Bone marrow (tissue), 2 donors: ENCODE results near the gene NFIC.
"Not testable (repeated sequence)": the region's sequence is repeated elsewhere in the genome, so short reads cannot be mapped to it uniquely, and the experiment has no call there.

ENCODE experiments used
- DNase-seq, 2 donors: peaks; one replicate each; lab custom pipeline; 2025; lab: John Stamatoyannopoulos, UW

NFIC gene

DNA sequence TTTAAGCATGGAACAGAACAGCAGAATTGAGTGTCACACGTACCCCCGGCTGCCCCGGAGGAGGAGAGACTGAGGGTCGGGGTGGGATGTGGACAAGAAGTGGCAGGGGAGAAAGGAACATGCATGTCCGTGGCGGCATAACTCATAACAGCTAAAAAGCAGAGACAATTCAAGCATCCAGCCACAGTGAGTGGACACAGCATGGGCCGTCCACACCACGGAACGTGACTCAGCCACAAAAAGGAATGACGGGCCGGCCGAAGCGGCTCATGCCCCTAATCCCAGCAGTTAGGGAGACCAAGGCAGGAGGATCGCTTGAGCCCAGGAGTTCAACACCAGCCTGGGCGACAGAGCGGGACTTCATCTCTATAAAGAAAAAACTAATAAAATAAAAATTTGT is 126.5 kb downstream of the NFIC start:
- DNase-seq: no peak

DNA sequence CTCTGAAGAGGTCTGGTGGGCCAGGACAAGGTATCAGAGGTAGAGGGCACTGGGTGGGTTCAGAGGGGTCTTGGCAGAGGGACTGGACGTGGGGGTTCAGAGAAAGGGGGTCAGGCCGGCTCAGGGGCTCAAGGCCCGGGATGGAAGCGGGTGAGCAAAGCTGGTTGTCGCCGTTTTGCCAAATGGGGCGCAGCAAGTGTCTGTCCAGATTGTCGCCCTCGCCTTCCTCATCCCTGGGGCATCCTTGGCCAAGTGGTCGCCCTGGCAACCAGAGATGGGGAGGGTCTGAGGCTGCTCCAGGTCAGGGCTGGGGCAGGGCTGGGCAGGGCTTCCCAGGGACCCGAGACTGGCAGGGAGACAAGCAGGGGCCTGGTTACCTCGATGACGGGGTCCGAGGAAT is 127.3 kb downstream of the NFIC start:
- no peak for DNase-seq

DNA sequence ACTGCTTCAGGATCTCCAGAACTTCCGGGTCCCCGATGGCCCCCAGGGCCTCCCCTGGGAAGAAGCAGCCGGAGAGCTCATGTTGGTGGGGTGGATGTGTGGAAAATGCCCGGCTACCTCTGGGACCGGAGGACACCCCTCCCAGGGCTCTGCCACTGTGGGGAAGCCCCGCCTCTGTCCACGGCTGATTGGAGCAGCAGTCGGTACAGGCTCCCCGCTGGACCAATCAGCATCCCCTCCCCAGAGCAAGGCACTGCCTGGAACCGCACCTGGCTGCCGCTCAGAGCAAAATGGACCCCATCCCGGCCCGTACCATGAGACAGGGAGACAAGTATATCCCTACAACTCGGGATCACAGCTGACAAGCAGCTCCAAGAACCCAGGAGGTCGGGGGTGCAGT is 127.7 kb downstream of the NFIC start:
- DNase-seq: no peak

DNA sequence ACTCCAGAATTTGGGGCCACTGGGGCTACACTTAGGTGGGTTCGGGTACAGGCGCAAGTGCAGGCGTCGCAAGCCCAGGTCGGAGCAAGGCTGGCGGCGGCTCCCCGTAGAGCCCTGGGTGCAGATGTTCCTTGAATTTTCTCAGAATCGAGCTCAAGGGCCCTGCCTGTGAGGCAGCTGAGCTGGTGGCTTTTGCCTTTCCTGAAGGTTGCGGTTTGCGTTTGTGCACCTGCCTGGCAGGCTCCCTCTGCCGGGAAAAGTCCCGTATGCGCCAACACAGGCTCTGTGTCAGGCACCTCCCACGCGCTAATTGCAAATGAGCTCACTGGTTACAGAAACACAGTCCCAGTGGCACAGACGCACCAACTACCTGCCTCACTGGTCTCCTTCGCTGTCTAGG is 128.2 kb downstream of the NFIC start:
- DNase-seq: no peak

DNA sequence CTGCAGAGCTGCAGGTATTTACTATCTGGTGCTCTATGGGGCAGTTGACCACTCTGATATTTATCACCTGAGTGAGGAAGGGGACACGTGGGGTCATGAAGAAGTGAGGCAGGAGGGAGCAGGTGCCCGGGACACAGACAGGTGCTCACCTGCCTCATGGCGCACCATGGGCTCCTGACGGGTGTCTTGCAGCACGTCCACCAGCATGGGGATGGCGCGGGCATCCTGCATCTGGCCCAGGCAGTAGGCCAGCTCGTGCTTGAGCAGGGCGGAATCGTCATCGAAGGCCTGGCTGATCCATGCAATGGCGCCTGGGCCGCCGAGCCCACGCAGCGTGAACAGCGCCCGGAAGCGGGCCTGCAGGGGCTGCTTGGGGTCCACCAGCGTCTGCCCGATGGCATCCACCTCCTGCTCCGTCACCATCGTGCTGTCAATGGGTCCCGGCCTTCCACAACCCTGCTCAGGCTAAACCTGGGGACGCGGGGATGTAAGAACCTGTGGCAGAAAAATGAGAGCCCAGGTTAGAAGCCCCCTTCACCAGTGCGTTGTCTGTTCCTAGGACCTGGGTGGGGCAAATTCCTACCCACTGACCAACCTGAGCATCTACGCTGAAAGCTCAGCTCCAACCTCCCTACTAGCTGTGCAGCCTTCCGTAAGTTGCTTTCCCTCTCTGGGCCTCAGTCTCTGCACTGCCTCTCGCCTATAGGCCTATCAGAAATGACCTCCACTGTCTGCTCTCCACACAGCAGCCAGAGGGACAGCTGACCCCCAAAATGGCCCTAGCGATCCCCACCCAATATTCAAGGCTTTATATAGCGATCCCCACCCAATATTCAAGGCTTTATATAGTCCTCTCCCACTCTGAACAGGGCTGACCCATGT is 130.2 kb downstream of the NFIC start:
- DNase-seq: no peak

DNA sequence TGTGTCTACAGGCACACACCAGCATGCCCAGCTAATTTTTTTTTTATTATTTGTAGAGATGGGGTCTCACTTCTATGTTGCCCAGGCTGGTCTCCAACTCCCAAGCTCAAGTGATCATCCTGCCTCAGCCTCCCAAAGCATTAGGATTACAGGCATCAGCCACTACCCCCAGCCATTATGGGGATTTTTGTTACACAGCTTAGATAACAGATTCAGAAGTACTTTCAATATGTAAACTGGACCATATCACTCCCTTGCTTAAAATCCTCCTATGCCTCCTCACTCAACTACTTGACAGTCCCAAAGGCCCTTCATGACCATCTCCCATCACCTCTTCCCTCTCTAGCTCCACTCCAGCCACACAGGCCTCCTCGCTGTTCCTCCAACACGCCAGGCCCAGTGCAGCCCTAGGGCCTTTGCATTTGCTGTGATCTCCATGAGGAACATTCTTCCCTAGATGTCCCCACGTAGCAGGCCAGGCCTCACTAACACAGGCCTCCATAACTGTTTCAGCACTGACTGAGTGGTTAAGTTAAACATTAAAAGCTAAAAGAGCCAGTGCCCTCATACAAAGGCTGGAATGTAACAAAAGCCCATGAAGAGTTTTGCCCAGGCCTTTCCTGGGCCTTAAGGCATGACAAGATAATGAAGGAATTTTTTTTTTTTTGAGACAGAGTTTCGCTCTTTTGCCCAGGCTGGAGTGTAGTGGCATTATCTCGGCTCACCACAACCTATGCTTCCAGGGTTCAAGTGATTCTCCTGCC is 131.6 kb downstream of the NFIC start:
- no peak for DNase-seq

DNA sequence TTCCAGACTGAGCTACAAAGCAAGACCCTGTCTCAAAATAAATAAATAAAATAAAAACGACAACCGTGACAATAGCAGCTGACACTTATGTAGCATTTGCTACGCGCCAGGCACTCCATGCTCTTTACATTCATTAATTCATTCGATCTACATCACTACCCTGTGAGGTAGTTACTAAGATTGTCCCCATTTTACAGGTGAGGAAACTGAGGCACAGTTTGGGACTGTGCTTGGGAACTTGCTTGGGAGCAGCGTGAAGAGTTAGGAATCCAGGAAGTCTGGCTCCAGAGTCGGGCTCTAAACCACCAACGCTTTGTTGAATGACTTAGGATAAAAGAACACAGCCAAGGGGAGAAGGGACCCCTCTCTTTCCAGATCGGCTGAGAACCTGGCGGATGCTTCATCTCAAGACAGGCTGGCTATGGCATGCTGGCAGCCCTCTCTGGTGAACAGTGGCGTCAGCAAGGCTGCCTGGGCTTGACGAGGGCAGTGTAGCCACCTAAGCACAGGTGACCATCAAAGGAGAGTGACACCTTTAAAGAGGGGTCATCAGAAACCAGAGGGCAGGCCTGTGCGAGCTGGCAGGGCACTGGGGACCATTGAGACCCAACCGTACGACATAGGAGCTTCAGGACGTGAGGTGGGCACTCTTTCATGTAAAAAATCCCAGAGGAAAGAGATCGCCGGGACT is 133.5 kb downstream of the NFIC start:
- no peak for DNase-seq

DNA sequence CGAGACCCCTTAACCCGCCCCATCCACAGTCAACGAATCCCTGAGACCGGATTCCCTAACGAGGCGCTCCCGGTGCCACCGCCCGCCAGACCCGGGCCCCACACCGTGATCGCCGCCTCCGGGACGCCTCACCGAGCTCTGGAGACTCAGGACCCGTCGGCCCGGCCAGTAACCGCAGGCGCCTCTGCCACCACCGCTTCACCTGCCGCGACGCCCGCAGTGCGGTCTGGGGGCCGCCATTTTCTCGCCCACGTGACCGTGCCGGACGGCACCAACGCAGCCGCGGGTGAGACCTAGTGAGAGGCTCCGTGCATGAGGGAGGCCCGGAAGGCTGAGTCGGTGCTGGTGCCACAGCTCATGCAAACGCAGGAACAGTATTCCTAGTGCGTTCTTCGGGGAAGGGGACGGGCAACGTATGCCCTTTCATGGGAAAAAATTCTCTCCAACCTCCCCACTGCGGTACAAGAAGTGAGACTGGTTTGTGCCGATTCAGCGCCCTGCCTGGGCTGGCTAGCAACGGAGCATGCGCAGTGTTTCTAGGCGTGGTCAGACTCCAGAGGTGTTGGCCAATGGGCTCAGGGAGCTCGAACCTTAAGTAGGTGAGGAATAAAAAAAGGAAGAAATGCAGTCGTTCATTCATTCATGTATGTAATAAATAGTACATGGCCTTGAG is 134.2 kb downstream of the NFIC start, which contains the start of gene DOHH:
TSS of gene DOHH (minus strand) at position 246 of the 673 bp plus-strand sequence. CDS start 3,860 bp downstream, outside the sequence.
- DNase-seq: peak; percentile 90 to 97

DNA sequence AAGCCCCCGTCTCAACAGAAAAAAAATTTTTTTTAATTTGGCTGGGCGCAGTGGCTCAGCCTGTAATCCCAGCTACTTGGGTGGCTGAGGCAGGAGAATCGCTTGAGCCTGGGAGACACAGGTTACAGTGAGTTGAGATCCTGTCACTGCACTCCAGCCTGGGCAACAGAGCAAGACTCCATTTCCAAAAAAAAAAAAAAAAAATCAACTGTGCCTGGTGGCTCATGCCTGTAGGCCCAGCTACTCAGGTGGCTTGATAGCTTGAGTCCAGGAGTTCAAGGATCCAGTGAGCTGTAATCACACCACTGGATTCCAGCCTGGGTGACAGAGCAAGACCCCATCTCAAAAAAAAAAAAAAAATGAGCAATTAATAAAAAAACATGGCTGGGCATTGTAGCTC is 135.4 kb downstream of the NFIC start:
- no peak for DNase-seq

DNA sequence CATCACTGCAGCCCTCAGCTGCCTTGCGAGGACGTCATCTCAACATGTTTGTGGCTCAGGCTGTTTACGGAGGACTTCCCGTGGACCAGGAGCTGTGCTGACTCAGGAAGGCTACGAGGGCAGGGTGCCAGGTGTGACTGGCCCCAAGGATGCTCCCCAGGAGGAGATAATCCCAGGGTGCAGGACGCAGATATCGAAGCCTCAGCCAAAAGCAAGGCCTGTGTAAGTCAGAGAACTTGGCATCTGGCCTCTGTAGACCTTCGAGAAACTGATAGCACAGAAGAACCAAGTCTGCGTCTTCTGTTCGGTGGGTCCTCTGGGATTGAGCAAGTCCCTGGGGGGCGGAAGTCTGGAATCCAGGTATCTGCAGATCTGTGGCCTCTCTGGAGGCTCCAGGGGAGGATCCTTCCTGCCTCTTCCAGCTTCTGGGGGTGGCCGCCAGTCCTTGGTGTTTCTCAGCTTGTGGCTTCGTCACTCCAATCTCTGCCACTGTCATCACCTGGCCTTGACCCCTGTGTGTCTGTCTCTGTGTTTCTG is 136.7 kb downstream of the NFIC start:
- DNase-seq: no peak

DNA sequence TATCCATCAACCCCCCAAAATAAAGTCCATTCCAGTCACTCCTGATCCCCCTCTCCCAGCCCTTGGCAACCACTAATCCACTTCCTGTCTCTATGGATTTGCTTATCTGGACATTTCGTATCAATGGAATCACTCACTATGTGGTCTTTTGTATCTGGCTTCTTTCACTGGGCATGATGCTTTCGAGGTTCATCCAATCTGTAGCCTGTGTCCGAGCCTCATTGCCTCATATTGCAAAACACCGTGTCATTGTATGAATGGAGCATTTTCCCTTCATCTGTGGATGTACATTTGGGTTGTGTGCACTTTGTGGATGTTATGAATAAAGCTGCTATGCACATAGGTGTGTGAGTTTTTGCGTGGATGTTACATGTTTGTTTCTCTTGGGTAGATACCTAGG is 138.4 kb downstream of the NFIC start:
- no peak for DNase-seq

DNA sequence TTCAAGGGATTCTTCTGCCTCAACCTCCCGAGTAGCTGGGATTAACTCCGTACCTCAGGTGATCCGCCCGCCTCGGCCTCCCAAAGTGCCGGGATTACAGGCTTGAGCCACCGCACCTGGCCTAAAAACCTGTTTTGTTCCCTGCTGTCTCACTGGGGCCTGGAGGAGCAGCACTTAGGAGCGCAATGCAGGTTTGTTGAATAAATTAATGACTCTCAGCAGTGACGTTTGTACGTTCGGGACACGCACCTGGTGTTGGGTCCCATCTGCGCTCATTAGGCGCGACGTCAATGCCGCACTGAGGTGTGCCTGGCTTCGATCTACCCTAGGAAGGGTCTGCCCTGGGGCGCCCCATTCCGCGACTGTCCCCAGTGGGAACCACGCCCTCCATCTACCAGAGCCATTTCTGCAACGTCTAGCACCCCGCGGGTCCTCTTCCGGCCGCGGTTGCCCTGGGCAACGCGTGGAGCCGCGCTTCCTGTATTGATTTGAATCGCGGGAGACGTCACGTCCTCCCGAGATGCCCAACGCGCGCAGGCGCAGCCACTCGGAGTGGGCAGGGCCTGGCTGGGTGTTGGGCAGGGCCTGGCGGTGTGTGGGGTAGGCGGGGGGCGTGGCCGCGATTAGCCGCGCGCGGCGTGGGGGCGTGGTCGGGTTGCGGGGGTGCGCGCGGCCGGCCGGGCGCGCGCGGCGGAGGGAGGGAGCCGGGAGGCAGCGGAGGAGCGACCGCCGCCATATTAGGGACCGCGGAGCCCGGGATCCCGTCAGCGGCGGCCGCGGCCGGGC is 139.4 kb downstream of the NFIC start, which contains the start of gene FZR1:
TSS of gene FZR1 (plus strand) at position 714 of the 786 bp plus-strand sequence. CDS start 16,679 bp downstream, outside the sequence.
- DNase-seq: peak; percentile 90 to 94

DNA sequence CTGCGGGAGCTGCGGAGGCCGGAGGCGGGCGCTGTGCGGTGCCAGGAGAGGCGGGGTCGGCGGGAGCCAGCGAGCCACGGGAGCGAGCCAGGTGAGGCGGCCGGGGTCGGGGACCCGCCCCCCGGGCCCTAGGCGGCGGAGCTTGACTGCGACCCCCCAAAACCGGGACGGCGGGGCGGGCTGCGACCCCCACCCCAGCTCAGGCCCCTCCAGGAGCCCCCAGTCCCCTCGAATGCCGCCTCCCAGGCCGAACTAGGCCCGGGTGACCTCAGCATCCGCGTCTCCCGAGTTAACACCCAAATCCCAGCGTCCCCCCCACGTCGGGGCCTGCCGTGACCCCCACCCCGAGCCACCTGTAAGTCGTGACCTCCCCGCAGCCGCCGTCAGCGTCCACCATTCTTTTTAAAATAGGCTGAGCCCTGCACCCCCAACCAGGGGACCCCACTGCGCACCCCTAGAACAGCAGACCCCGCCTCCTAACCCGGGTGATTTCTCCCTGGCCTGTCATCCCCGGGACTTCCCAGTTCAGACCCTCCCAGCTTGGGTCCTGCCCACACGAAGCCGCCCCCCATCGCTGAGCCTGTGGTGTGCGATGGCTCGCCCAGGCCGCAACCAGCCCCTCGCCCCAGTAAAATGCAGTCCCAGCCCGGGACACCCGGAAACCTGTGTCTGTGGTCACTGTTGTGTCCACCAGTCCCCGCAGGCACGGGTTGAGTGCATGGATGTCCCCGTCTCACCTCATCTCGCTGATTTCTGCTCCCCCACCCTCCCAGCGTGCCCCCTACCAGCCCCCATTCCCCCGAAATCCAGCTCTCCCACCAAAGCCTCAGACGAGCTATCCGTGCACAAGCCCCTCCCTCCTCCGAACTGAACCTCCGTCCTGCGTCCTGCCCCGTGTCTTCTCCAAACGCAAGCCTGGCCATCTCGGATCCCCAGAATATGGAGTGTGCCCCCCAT is 140.3 kb downstream of the NFIC start:
- DNase-seq: peak in 1 of 2 donors; percentile 38

DNA sequence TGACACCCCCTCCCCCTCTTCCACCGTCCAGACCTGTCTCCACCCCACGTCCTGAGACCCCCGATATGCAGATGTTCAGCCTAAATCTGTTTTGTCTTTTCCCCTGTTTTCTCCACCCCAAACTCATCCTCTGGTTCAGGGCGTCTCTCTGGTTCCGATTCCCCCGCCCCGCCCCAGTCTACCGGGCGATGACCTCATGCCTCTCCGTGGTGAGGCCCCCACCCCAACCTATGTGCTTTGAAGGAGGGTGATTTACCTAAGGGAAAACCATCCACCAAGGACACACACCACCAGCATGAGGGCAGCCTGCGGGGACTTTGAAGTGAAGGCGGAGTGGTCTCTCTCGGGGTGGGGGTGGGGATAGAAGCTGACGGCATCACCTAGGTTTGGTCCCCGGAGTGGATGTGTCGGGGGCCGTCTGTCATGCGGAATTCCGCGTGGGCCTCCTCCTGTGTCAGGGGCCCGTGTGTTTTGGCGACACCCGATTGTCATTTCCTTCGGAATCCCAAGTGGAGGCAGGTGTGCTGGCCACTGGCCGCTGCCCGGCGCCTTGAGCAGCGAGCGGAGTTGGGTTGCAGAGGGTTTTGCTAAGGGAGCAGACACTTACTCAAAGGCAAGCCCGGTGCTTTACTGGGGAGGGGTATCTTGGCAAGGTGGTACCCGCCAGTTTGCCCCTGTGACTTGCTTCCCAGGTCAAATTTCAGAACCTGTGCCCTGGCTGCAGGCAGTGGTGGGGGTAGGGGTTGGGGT is 141.2 kb downstream of the NFIC start:
- no peak for DNase-seq

DNA sequence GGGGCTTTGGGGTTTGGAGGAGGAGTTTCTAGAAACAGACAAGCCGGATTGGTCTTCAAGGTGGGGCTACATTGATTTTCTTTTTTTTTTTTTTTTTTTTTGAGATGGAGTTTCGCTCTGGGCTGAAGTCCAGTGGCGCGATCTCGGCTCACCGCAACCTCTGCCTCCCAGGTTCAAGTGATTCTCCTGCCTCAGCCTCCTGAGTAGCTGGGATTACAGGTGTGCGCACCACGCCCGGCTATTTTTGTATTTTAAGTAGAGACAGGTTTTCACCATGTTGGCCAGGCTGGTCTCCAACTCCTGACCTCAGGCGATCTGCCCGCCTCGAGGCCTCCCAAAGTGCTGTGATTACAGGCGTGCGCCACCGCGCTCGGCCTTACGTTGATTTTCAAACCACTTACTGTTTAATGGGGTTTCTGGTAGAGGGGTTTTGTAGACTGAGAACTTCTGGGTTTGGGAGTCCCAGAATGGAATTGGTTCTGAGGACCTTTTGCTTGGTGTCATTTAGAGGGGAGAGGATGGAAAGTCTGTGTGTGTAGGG is 141.8 kb downstream of the NFIC start:
- not testable (repeated sequence) for DNase-seq

DNA sequence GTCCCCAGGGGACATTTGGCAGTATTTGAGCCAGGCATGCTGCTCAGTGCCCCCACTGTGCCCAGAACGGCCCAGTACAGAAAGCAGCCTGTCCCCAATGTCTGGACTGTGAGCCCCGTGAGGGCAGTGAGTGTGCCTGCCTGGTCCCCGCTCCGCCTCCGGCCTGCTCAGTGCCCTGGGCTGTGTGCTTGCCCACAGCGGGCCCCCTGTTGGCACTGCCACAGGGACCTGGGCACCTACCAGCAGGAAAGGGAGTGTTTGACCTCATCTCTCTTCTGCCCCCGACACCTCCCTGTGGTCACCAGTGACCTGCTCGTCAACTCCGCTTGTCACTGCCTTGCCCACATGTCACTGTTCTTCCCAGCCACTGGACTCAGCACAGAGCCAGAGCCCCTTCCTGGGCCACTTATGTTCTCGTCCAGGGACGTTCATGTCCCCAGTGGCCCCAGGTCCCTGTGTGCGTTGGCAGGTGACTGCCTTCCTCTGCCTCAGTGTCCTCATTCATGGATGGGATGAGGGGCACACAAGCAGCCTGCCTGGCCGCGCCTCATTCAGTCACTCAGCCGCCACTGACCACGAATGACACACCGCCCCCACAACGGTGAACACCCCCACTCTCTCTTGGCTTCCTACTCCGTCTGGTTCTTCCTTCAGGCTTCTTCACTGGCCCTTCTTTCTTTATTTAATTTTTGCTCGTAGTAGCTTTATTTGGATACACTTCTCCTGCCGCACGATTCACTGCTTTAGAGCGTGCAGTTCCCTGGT is 142.6 kb downstream of the NFIC start:
- DNase-seq: no peak

DNA sequence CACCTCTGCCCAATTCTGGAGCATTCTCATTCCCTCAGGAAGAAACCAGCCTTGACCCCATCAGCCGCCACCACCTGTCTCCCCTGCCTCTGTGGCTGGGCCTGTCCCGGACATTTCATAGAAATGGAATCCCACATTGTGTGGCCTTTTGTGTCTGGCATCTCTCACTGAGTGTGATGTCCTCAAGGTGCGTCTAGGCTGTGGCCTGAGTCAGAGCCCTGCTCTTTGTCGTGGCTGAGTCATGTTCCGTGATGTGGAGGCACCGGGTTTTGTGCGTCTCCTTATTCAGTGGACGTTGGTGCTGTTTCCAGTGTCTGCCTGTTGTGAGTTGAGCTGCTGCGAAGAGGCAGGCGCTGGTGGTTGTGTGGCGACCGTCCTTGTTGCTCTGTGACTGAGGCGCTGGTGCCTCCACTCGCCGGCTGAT is 143.2 kb downstream of the NFIC start:
- DNase-seq: no peak

DNA sequence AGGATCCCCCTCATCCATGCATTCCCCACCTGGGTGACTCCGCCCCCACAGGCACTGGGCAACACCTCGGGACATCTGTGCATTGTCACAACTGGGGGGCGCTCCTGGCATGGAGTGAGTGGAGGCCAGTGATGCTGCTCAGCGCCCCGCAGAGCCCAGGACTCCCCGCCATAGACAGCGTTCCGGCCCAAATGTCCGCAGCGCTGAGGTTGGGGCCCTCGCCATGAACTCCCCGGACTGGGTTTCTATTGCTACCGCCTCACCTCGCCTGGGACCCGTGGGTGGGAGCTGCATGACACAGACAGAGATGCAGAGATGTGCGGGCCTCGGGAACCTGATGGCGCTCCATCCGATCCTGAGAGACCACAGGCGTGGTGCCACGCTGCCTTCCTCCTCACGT is 144.3 kb downstream of the NFIC start:
- DNase-seq: no peak
